MM.1S (cell line): ENCODE measurements around the gene PLSCR4.

Experiments
- DNase-seq: peaks from one replicate; pipeline ENCODE4 v3.0.0-alpha.2; 2015
- H2AFZ ChIP-seq: fragments of 300-600 bp; sonication (generic); 2 replicates; pipeline ENCODE4 v1.6.0; 2016; ENCODE audit warnings: antibody characterized with exemption, low read length
- H3F3A ChIP-seq: fragments of 300-600 bp; sonication (generic); 2 replicates; pipeline ENCODE4 v1.6.1; 2016; ENCODE audit warnings: mild to moderate bottlenecking, antibody characterized with exemption, low read length, moderate library complexity, mixed read lengths; ENCODE audit not compliant: insufficient read depth
- H3K27ac ChIP-seq: fragments of 300-600 bp; sonication (generic); 2 replicates; pipeline ENCODE4 v1.5.1; 2016; ENCODE audit warnings: mild to moderate bottlenecking, low read length
- H3K27me3 ChIP-seq: fragments of 300-600 bp; sonication (generic); replicated peaks from 2 replicates; pipeline ENCODE4 v1.6.0; 2016; ENCODE audit warnings: low read length; ENCODE audit not compliant: insufficient read depth
- H3K36me3 ChIP-seq: fragments of 300-600 bp; sonication (generic); replicated peaks from 2 replicates; pipeline ENCODE4 v1.6.1; 2016; ENCODE audit warnings: mild to moderate bottlenecking, low read length, mixed read lengths; ENCODE audit not compliant: insufficient read depth
- H3K4me1 ChIP-seq: fragments of 300-600 bp; sonication (generic); 2 replicates; pipeline ENCODE4 v1.6.1; 2016; ENCODE audit warnings: low read length, mixed read lengths
- H3K4me2 ChIP-seq: fragments of 300-600 bp; sonication (generic); 2 replicates; pipeline ENCODE4 v1.6.0; 2016; ENCODE audit warnings: low read depth, low read length
- H3K4me3 ChIP-seq: fragments of 300-600 bp; sonication (generic); 2 replicates; pipeline ENCODE4 v1.5.1; 2016; ENCODE audit warnings: low read length, mixed read lengths
- H3K79me2 ChIP-seq: fragments of 300-600 bp; sonication (generic); 2 replicates; pipeline ENCODE4 v1.6.1; 2016; ENCODE audit warnings: mixed run types, low read length, mixed read lengths
- H3K9ac ChIP-seq: fragments of 300-600 bp; sonication (generic); 2 replicates; pipeline ENCODE4 v1.6.1; 2016; ENCODE audit warnings: low read length, mixed read lengths
- H3K9me2 ChIP-seq: fragments of 300-600 bp; sonication (generic); replicated peaks from 2 replicates; pipeline ENCODE4 v1.6.1; 2016; ENCODE audit warnings: mild to moderate bottlenecking, low read length, mixed read lengths; ENCODE audit not compliant: insufficient read depth
- H3K9me3 ChIP-seq: fragments of 300-600 bp; sonication (generic); replicated peaks from 2 replicates; pipeline ENCODE4 v1.6.1; 2016; ENCODE audit warnings: mild to moderate bottlenecking, low read length, mixed read lengths; ENCODE audit not compliant: insufficient read depth
- H4K20me1 ChIP-seq: fragments of 300-600 bp; sonication (generic); 2 replicates; pipeline ENCODE4 v1.6.1; 2016; ENCODE audit warnings: mild to moderate bottlenecking, low read length, moderate library complexity, mixed read lengths; ENCODE audit not compliant: insufficient read depth
- EZH2 ChIP-seq: fragments of 300-600 bp; sonication (generic); optimal IDR thresholded peaks from 2 replicates; pipeline ENCODE3; 2017; ENCODE audit warnings: low read depth, mild to moderate bottlenecking, antibody characterized with exemption, low read length, mixed read lengths
- EZH2phosphoT487 ChIP-seq: fragments of 300-600 bp; sonication (generic); IDR thresholded peaks from 2 replicates; pipeline ENCODE4 v1.6.1; 2018; ENCODE audit warnings: antibody characterized with exemption, low read length
- TF ChIP-seq, protein P1 (sequence below): fragments of 300-600 bp; sonication (generic); IDR thresholded peaks from 2 replicates; pipeline ENCODE4 v1.5.1; 2016; ENCODE audit warnings: antibody characterized with exemption, low read length, mixed read lengths

The PLSCR4 gene

DNA sequence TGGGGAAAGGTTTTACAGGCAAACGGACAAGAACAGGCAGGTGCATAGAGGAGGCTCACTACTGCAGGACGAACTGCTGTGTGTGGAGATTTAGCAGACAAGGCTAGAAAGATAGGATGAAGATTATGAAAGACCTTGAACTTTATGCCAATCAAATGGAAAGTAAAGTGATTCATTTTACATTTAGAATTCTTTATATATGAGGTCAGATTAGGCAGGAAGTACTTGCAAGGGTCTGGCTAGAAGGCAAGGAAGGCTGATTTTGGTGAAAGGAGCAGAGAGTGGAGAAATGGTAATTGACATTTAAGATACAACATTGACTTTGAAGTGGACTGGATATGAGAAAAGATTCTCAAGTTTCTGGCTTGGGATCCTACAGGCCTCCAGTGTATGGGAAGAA lies 33.6 kb downstream of the PLSCR4 start:
- Histone ChIP-seq H3K27ac (no peak overlapping the region), H3K4me3 (no peak overlapping the region), H3K9ac (no peak overlapping the region), H2AFZ (no peak overlapping the region), H3K4me2 (no peak overlapping the region), H3F3A (no peaks in the 10 kb centered on the region), H3K79me2 (no peaks in the 10 kb centered on the region), H3K9me3 (no peaks in the 10 kb centered on the region; the same call in 1 of the 2 replicates), H3K9me2 (no peaks in the 10 kb centered on the region), H4K20me1 (no peaks in the 10 kb centered on the region), H3K36me3 (no peaks in the 10 kb centered on the region), H3K4me1 (no peaks in the 10 kb centered on the region), H3K27me3 (no peaks in the 10 kb centered on the region)
- no peak for TF ChIP-seq EZH2phosphoT487
- TF ChIP-seq EZH2 = no peak
- TF ChIP-seq, protein P1, sequence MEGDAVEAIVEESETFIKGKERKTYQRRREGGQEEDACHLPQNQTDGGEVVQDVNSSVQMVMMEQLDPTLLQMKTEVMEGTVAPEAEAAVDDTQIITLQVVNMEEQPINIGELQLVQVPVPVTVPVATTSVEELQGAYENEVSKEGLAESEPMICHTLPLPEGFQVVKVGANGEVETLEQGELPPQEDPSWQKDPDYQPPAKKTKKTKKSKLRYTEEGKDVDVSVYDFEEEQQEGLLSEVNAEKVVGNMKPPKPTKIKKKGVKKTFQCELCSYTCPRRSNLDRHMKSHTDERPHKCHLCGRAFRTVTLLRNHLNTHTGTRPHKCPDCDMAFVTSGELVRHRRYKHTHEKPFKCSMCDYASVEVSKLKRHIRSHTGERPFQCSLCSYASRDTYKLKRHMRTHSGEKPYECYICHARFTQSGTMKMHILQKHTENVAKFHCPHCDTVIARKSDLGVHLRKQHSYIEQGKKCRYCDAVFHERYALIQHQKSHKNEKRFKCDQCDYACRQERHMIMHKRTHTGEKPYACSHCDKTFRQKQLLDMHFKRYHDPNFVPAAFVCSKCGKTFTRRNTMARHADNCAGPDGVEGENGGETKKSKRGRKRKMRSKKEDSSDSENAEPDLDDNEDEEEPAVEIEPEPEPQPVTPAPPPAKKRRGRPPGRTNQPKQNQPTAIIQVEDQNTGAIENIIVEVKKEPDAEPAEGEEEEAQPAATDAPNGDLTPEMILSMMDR = no peak
- DNase-seq = no peak

DNA sequence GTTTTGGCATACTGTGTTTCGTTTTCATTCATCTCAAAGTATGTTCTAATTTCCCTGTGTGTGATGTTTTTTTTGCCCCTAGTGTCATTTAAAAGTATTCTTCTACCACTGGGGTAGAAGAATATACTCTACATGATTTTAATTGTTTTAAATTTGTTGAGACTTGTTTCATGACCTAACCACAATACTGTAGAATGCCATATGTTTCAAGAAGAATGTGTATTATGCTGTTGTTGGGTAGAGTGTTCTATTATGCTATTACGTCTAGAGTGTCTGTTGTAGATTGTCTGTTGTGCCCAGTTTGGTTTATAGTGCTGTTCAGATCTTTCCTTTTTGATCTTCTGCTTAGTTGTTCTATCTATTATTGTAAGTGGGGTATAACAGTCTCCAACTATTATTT lies 36.4 kb downstream of the PLSCR4 start:
- Histone ChIP-seq H2AFZ (no peak overlapping the region), H3K9ac (no peak overlapping the region), H3K27ac (no peak overlapping the region), H3K4me2 (no peak overlapping the region), H3K27me3 (no peaks in the 10 kb centered on the region), H3F3A (no peaks in the 10 kb centered on the region), H3K4me1 (no peaks in the 10 kb centered on the region), H3K79me2 (no peaks in the 10 kb centered on the region), H3K9me2 (no peaks in the 10 kb centered on the region), H3K9me3 (no peaks in the 10 kb centered on the region), H3K36me3 (no peaks in the 10 kb centered on the region), H3K4me3 (no peak overlapping the region), H4K20me1 (no peaks in the 10 kb centered on the region)
- no peak for DNase-seq
- TF ChIP-seq, protein P1 = no peak
- TF ChIP-seq EZH2 (no peak), EZH2phosphoT487 (no peak)

DNA sequence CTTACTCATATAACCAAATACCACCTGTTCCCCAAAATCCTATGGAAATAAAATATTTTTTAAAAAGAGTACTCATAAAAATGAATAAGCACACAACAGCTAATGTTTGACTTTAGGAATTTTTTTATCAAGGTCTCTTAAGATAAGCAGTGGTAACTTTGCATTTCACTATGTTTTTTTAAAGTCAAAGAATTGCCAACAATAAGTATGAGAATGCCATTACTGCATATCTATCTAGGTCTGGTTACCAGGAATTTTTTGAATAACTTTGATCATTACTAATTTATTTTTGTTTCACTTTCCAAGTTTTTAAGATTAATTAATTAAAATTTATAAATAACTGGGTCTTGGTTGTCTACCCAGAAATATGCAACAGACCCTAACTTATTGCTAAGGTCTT lies 41.5 kb downstream of the PLSCR4 start:
- Histone ChIP-seq H3K9me2 (no peaks in the 10 kb centered on the region), H3K79me2 (no peaks in the 10 kb centered on the region), H3K9ac (no peak overlapping the region), H3F3A (no peaks in the 10 kb centered on the region), H2AFZ (no peak overlapping the region), H3K27ac (no peak overlapping the region), H4K20me1 (no peaks in the 10 kb centered on the region), H3K9me3 (no peaks in the 10 kb centered on the region), H3K4me2 (no peak overlapping the region), H3K4me3 (no peak overlapping the region), H3K4me1 (peaks cover 2% of the 10 kb centered on the region; the same call in 1 of the 2 replicates), H3K36me3 (no peaks in the 10 kb centered on the region), H3K27me3 (no peaks in the 10 kb centered on the region)
- TF ChIP-seq, protein P1 = no peak
- TF ChIP-seq EZH2phosphoT487 = no peak
- TF ChIP-seq EZH2 = no peak
- no peak for DNase-seq
